Endothelial cell (in vitro differentiated cells): ENCODE measurements around the gene ZNF664. TPM values are rescaled to one million over a fixed set of nuclear protein-coding genes. Genes with fewer than 3 reads are reported as not detected.

Experiments
- DNase-seq: peaks from one replicate; pipeline ENCODE4 v3.0.0; 2021; ENCODE audit warnings: low spot score
- H3K27ac Mint-ChIP-seq: one replicate; pipeline ENCODE4 v1.8.0; 2021; ENCODE audit warnings: mixed read lengths, inconsistent platforms; ENCODE audit not compliant: unreplicated experiment
- H3K27me3 Mint-ChIP-seq: one replicate; pipeline ENCODE4 v1.8.0; 2021; ENCODE audit warnings: mild to moderate bottlenecking, moderate library complexity, mixed read lengths, inconsistent platforms; ENCODE audit not compliant: unreplicated experiment
- H3K36me3 Mint-ChIP-seq: one replicate; pipeline ENCODE4 v1.8.0; 2021; ENCODE audit warnings: mild to moderate bottlenecking, low read depth, mixed read lengths, inconsistent platforms; ENCODE audit not compliant: unreplicated experiment
- H3K4me1 Mint-ChIP-seq: one replicate; pipeline ENCODE4 v1.8.0; 2021; ENCODE audit warnings: mild to moderate bottlenecking, mixed read lengths, inconsistent platforms; ENCODE audit not compliant: unreplicated experiment
- H3K4me3 Mint-ChIP-seq: one replicate; pipeline ENCODE4 v1.8.0; 2021; ENCODE audit warnings: mild to moderate bottlenecking, mixed read lengths, inconsistent platforms; ENCODE audit not compliant: unreplicated experiment
- H3K9me3 Mint-ChIP-seq: one replicate; pipeline ENCODE4 v1.8.0; 2021; ENCODE audit warnings: mixed read lengths, inconsistent platforms; ENCODE audit not compliant: unreplicated experiment
- CTCF ChIP-seq: fragments of 200-600 bp; sonication (generic); IDR thresholded peaks from one replicate; pipeline ENCODE4 v1.5.0; 2021; ENCODE audit warnings: antibody characterized with exemption; ENCODE audit not compliant: unreplicated experiment
- total RNA-seq: library from RNA; stranded (reverse); fragmentation: NEBNext Ultra II Directional; extraction: Animal tissue kit (Norgen Biotek cat#: 25700); gene quantifications from one replicate; pipeline ENCODE4 v1.2.1, GENCODE V29; 2021; ENCODE audit not compliant: unreplicated experiment

ZNF664 gene
- total RNA-seq, 1 donor from 2014 or later = 119 TPM

GRCh38 chr12:123958462-123958861 lies 14.6 kb upstream of the ZNF664 start:
- no peaks in the 10 kb centered on the region for H3K27me3 Mint-ChIP-seq
- H3K9me3 Mint-ChIP-seq = no peaks in the 10 kb centered on the region
- no peak for TF ChIP-seq CTCF
- no peak for DNase-seq
- no peaks in the 10 kb centered on the region for H3K36me3 Mint-ChIP-seq
- H3K27ac Mint-ChIP-seq = no peak overlapping the region
- peaks cover 4% of the 10 kb centered on the region for H3K4me1 Mint-ChIP-seq
- no peak overlapping the region for H3K4me3 Mint-ChIP-seq

- Mint-ChIP-seq H3K36me3 (no peaks in the 10 kb centered on the region), H3K27me3 (no peaks in the 10 kb centered on the region), H3K4me3 (no peak overlapping the region), H3K27ac (no peak overlapping the region), H3K9me3 (no peaks in the 10 kb centered on the region), H3K4me1 (peaks cover 4% of the 10 kb centered on the region)
- no peak for TF ChIP-seq CTCF
- no peak for DNase-seq
Observed at GRCh38 chr12:123958876-123959275, 14.1 kb upstream of the ZNF664 start.

GRCh38 chr12:123960029-123960735 lies 12.8 kb upstream of the ZNF664 start:
- no peaks in the 10 kb centered on the region for H3K9me3 Mint-ChIP-seq
- H3K27ac Mint-ChIP-seq = no peak overlapping the region
- H3K36me3 Mint-ChIP-seq = no peaks in the 10 kb centered on the region
- H3K4me1 Mint-ChIP-seq = peaks cover 4% of the 10 kb centered on the region
- H3K27me3 Mint-ChIP-seq = no peaks in the 10 kb centered on the region
- no peak for DNase-seq
- TF ChIP-seq CTCF = no peak
- H3K4me3 Mint-ChIP-seq = no peak overlapping the region

- TF ChIP-seq CTCF = no peak
- Mint-ChIP-seq H3K27ac (no peak overlapping the region), H3K27me3 (no peaks in the 10 kb centered on the region), H3K4me3 (no peak overlapping the region), H3K9me3 (no peaks in the 10 kb centered on the region), H3K4me1 (peaks cover 4% of the 10 kb centered on the region), H3K36me3 (no peaks in the 10 kb centered on the region)
- no peak for DNase-seq
Observed at GRCh38 chr12:123960856-123961255, 12.2 kb upstream of the ZNF664 start.

GRCh38 chr12:123961585-123962345 lies 11.2 kb upstream of the ZNF664 start:
- Mint-ChIP-seq H3K36me3 (no peaks in the 10 kb centered on the region), H3K9me3 (no peaks in the 10 kb centered on the region), H3K27me3 (no peaks in the 10 kb centered on the region), H3K4me3 (no peak overlapping the region), H3K27ac (no peak overlapping the region), H3K4me1 (peaks cover 4% of the 10 kb centered on the region)
- no peak for TF ChIP-seq CTCF
- no peak for DNase-seq
